Right renal cortex interstitium (tissue), 3 donors: ENCODE data around the gene MBD3L2B. TPM values are rescaled to one million over a fixed set of nuclear protein-coding genes. Genes with fewer than 3 reads are reported as not detected.

ENCODE experiments used
- polyA plus RNA-seq, 3 donors: library from polyadenylated mRNA; unstranded; fragments of 120-200 nt; gene quantifications; one replicate each; pipeline ENCODE4 v1.2.1, GENCODE V29; 2013; ENCODE audit not compliant: insufficient read length in 3 of 3

Gene MBD3L2B
- polyA plus RNA-seq, 3 donors, result not detected

Other genes starting within 250 kb of the MBD3L2B start
- gene VAV1, start 248.7 kb downstream of the MBD3L2B start, polyA plus RNA-seq, result 1 to 10 TPM; 1.3 to 1.7 (median 1.5) TPM
- under 1 TPM; 0.04 to 0.31 (median 0.14) TPM for gene ADGRE1, start 133.9 kb downstream of the MBD3L2B start, polyA plus RNA-seq
- not detected for gene MBD3L5, start 9.1 kb upstream of the MBD3L2B start, polyA plus RNA-seq
- gene MBD3L4, start 18.7 kb upstream of the MBD3L2B start, polyA plus RNA-seq, result not detected
- gene MBD3L2, start 27.9 kb upstream of the MBD3L2B start, polyA plus RNA-seq, result not detected
- not detected for gene MBD3L3, start 37.2 kb upstream of the MBD3L2B start, polyA plus RNA-seq
- 1 to 10 TPM; 8.2 to 8.5 (median 8.5) TPM for gene ZNF557, start 48.3 kb upstream of the MBD3L2B start, polyA plus RNA-seq